HCT116 (cell line): ENCODE data around the gene TMEM132E. TPM values are rescaled to one million over a fixed set of nuclear protein-coding genes. Genes with fewer than 3 reads are reported as not detected.

ENCODE experiments used
- ATAC-seq: fragments of 200-7000 bp; cut with Tn5 transposase; 2 replicates; pipeline ENCODE4 v1.9.1; 2020; ENCODE audit warnings: mild to moderate bottlenecking, moderate library complexity
- BruUV-seq: library from RNA; stranded (reverse); fragments of 400-500 nt; replicated peaks from 2 replicates; lab custom pipeline; 2021; lab: Mats Ljungman, UMichigan
- CTCF ChIA-PET: fragments of 300-600 bp; sonication (Branson Sonifier 250); formaldehyde crosslinking; loops from one replicate; lab custom pipeline; 2021; ENCODE audit warnings: antibody characterized with exemption; lab: Charles Lee
- POLR2A ChIA-PET: fragments of 300-600, 350-600 bp; sonication (Branson Sonifier 250); formaldehyde crosslinking; loops from one replicate; lab custom pipeline; 2021; ENCODE audit warnings: antibody characterized with exemption; lab: Charles Lee
- RAD21 ChIA-PET, 2 experiments: fragments of 300-600 bp; sonication (Branson Sonifier 250); formaldehyde crosslinking; loops; one replicate each; lab custom pipeline; 2023; ENCODE audit warnings: low total read pairs in 2 of 2; ENCODE audit not compliant: uncharacterized antibody in 2 of 2, unreplicated experiment in 2 of 2, low non-redundant PET in 1 of 2; lab: Charles Lee
- DNase-seq: peaks from one replicate; pipeline ENCODE4 v3.0.0-alpha.2; 2010; ENCODE audit warnings: low read depth, low spot score
- H2AFZ ChIP-seq: fragments of 200-600 bp; shearing (Covaris generic), sonication (generic); 2 replicates; pipeline ENCODE4 v1.6.1; 2017; ENCODE audit warnings: low read depth, mixed run types, mixed read lengths, antibody characterized with exemption, low read length; ENCODE audit not compliant: poor library complexity, severe bottlenecking
- H3K27ac ChIP-seq: 2 replicates; pipeline ENCODE4 v1.5.1; 2012; ENCODE audit warnings: low read depth, low read length
- H3K27me3 ChIP-seq: fragments of 200-600 bp; sonication (generic); 2 replicates; pipeline ENCODE4 v1.6.1; 2016; ENCODE audit warnings: mixed run types, low read length, mixed read lengths; ENCODE audit not compliant: insufficient read depth
- H3K36me3 ChIP-seq, 2 experiments: fragments of 200-500 bp in 1 of 2; fragments of 200-600 bp in 1 of 2; sonication (Bioruptor generic) in 1 of 2; sonication (generic) in 1 of 2; 2 replicates each; pipeline versions ENCODE4 v1.5.1 to v1.6.1; 2014 to 2016; ENCODE audit warnings: low read length in 2 of 2, inconsistent platforms in 1 of 2, mixed read lengths in 1 of 2, mixed run types in 1 of 2; ENCODE audit not compliant: insufficient read depth in 2 of 2, control insufficient read depth in 1 of 2
- H3K4me1 ChIP-seq, 2 experiments: fragments of 200-600 bp in 1 of 2; sonication (generic) in 1 of 2; 2 replicates each; pipeline versions ENCODE4 v1.5.1 to v1.6.1; 2012 to 2017; ENCODE audit warnings: low read length in 2 of 2, inconsistent platforms in 1 of 2, mild to moderate bottlenecking in 1 of 2, mixed read lengths in 1 of 2, mixed run types in 1 of 2, moderate library complexity in 1 of 2; ENCODE audit not compliant: insufficient read depth in 2 of 2, control insufficient read depth in 1 of 2
- H3K4me2 ChIP-seq: fragments of 200-600 bp; sonication (generic); 2 replicates; pipeline ENCODE4 v1.6.1; 2017; ENCODE audit warnings: mixed run types, low read length, mixed read lengths
- H3K4me3 ChIP-seq, 2 experiments: fragments of 200-600 bp in 1 of 2; sonication (generic) in 1 of 2; replicated peaks in 1 of 2; 2 replicates each; pipeline ENCODE4 v1.5.1; 2011 to 2016; ENCODE audit warnings: low read length in 2 of 2, control low read depth in 1 of 2, low read depth in 1 of 2, mild to moderate bottlenecking in 1 of 2, mixed read lengths in 1 of 2, mixed run types in 1 of 2
- H3K79me2 ChIP-seq: fragments of 200-600 bp; sonication (generic); 2 replicates; pipeline ENCODE4 v1.6.1; 2017; ENCODE audit warnings: mild to moderate bottlenecking, mixed run types, low read length, moderate library complexity, mixed read lengths; ENCODE audit not compliant: insufficient read depth
- H3K9ac ChIP-seq: fragments of 200-600 bp; sonication (generic); 2 replicates; pipeline ENCODE4 v1.6.1; 2016; ENCODE audit warnings: low read length, mixed read lengths
- H3K9me2 ChIP-seq: fragments of 200-600 bp; sonication (generic), shearing (Covaris generic); 2 replicates; pipeline ENCODE4 v1.6.1; 2017; ENCODE audit warnings: mixed run types, mild to moderate bottlenecking, moderate library complexity; ENCODE audit not compliant: insufficient read depth
- H3K9me3 ChIP-seq, 2 experiments: fragments of 200-500 bp in 1 of 2; fragments of 200-600 bp in 1 of 2; sonication (Bioruptor generic) in 1 of 2; sonication (generic) in 1 of 2; 2 replicates each; pipeline ENCODE4 v1.6.1; 2014 to 2017; ENCODE audit warnings: low read length in 2 of 2, mixed read lengths in 2 of 2, inconsistent platforms in 1 of 2, low read depth in 1 of 2, mild to moderate bottlenecking in 1 of 2, mixed run types in 1 of 2, moderate library complexity in 1 of 2; ENCODE audit not compliant: control insufficient read depth in 1 of 2, insufficient read depth in 1 of 2
- H4K20me1 ChIP-seq: fragments of 200-600 bp; sonication (generic), shearing (Covaris generic); 2 replicates; pipeline ENCODE4 v1.6.1; 2017; ENCODE audit warnings: mixed run types, mild to moderate bottlenecking, moderate library complexity; ENCODE audit not compliant: insufficient read depth
- ATF3 ChIP-seq: IDR thresholded peaks from 2 replicates; pipeline ENCODE4 v1.6.1; 2012
- CBX3 ChIP-seq: IDR thresholded peaks from 2 replicates; pipeline ENCODE4 v1.6.1; 2012; ENCODE audit warnings: low read depth
- CEBPB ChIP-seq: IDR thresholded peaks from 2 replicates; pipeline ENCODE4 v1.6.1; 2012; ENCODE audit warnings: low read depth
- EZH2 ChIP-seq: fragments of 200-600 bp; sonication (generic); IDR thresholded peaks from 2 replicates; pipeline ENCODE4 v1.6.1; 2017; ENCODE audit warnings: antibody characterized with exemption, mixed run types
- FOSL1 ChIP-seq: IDR thresholded peaks from 2 replicates; pipeline ENCODE4 v1.6.1; 2012; ENCODE audit warnings: low read depth
- RAD21 ChIP-seq: IDR thresholded peaks from 2 replicates; pipeline ENCODE4 v1.6.1; 2012; ENCODE audit warnings: low read depth, mild to moderate bottlenecking
- REST ChIP-seq: IDR thresholded peaks from 2 replicates; pipeline ENCODE4 v1.6.1; 2012; ENCODE audit warnings: low read depth
- SIN3A ChIP-seq: IDR thresholded peaks from 2 replicates; pipeline ENCODE4 v1.6.1; 2012; ENCODE audit warnings: low read depth
- SP1 ChIP-seq: IDR thresholded peaks from 2 replicates; pipeline ENCODE4 v1.6.1; 2012; ENCODE audit warnings: low read depth
- SRF ChIP-seq: IDR thresholded peaks from 2 replicates; pipeline ENCODE4 v1.6.1; 2012; ENCODE audit warnings: low read depth
- TCF7L2 ChIP-seq: IDR thresholded peaks from 2 replicates; pipeline ENCODE4 v1.7.0; 2011; ENCODE audit warnings: borderline replicate concordance, inconsistent platforms; ENCODE audit not compliant: insufficient read depth, insufficient read length; ENCODE audit errors: extremely low read depth
- YY1 ChIP-seq: IDR thresholded peaks from 2 replicates; pipeline ENCODE4 v1.6.1; 2011; ENCODE audit warnings: low read length, low read depth, moderate library complexity, mild to moderate bottlenecking; ENCODE audit not compliant: insufficient replicate concordance; ENCODE audit errors: extremely low read depth
- ZBTB33 ChIP-seq: IDR thresholded peaks from 2 replicates; pipeline ENCODE4 v1.6.1; 2011; ENCODE audit warnings: mild to moderate bottlenecking, low read length, moderate library complexity; ENCODE audit not compliant: insufficient replicate concordance; ENCODE audit errors: extremely low read depth
- ZNF274 ChIP-seq: fragments of 200-500 bp; sonication (Bioruptor generic); IDR thresholded peaks from 2 replicates; pipeline ENCODE4 v1.6.1; 2014; ENCODE audit warnings: mild to moderate bottlenecking, low read depth, low read length, inconsistent platforms
- intact Hi-C: fragments of 100-400 bp; cut with micrococcal nuclease; formaldehyde crosslinking; loops from 2 replicates; pipeline ENCODE4 v1.10.0; 2022
- total RNA-seq: library from RNA; stranded (reverse); gene quantifications from one replicate; pipeline ENCODE4 v1.2.1, GENCODE V29; 2021; ENCODE audit not compliant: unreplicated experiment

Gene TMEM132E
- total RNA-seq, 1 experiment from 2014 or later, result not detected

- no peak for DNase-seq
- intact Hi-C loops, result no loop called here
- Histone ChIP-seq H2AFZ (no peak overlapping the region), H3K9me2 (no peaks in the 10 kb centered on the region), H3K9me3 (no peaks in the 10 kb centered on the region), H3K79me2 (no peaks in the 10 kb centered on the region), H3K4me1 (no peaks in the 10 kb centered on the region), H3K27ac (no peak overlapping the region), H3K36me3 (no peaks in the 10 kb centered on the region), H4K20me1 (no peaks in the 10 kb centered on the region), H3K27me3 (peaks cover 56% of the 10 kb centered on the region), H3K9ac (no peak overlapping the region)
- CTCF ChIA-PET, result no interaction called here
- no peak for ATAC-seq
- POLR2A ChIA-PET, result no interaction called here
- TF ChIP-seq RAD21 (no peak), SP1 (no peak), CEBPB (no peak), ZNF274 (no peak), SIN3A (no peak), FOSL1 (no peak), REST (no peak), SRF (no peak), CBX3 (no peak), YY1 (no peak), ATF3 (no peak), ZBTB33 (no peak), EZH2 (no peak), TCF7L2 (no peak)
- TF ChIP-seq, all 23 proteins: peak for 0
- RAD21 ChIA-PET, result no interaction called here
- no peak overlapping the region for H3K4me2 ChIP-seq
- no peak overlapping the region for H3K4me3 ChIP-seq
- BruUV-seq, result no TSS peak
Observed at GRCh38 chr17:34652021-34652555, 72.7 kb downstream of the TMEM132E start.
